Nephron (organoid): Measurements from ENCODE around the gene PODXL.

Experiments used
- H3K27ac Mint-ChIP-seq, 3 experiments: 2 replicates each; pipeline ENCODE4 v1.8.0; 2020; ENCODE audit warnings: mixed read lengths in 3 of 3, mild to moderate bottlenecking in 2 of 3, moderate library complexity in 1 of 3
- H3K27me3 Mint-ChIP-seq: 2 replicates; pipeline ENCODE4 v1.8.0; 2021; ENCODE audit warnings: low read depth, mild to moderate bottlenecking, moderate library complexity, mixed read lengths
- H3K36me3 Mint-ChIP-seq: 2 replicates; pipeline ENCODE4 v1.8.0; 2020; ENCODE audit warnings: low read depth, mixed read lengths
- H3K4me1 Mint-ChIP-seq: 2 replicates; pipeline ENCODE4 v1.8.0; 2020; ENCODE audit warnings: mixed read lengths
- H3K4me3 Mint-ChIP-seq, 3 experiments: 2 replicates each; pipeline ENCODE4 v1.8.0; 2020; ENCODE audit warnings: mild to moderate bottlenecking in 3 of 3, mixed read lengths in 3 of 3, moderate library complexity in 2 of 3
- H3K9me3 Mint-ChIP-seq: 2 replicates; pipeline ENCODE4 v1.8.0; 2020; ENCODE audit warnings: mixed read lengths
- TF ChIP-seq, protein P1 (sequence below), 3 experiments: fragments of 200-600 bp; sonication (generic); IDR thresholded peaks; one replicate each; pipeline ENCODE4 v1.5.0; 2021; ENCODE audit warnings: antibody characterized with exemption in 3 of 3; ENCODE audit not compliant: unreplicated experiment in 3 of 3

The PODXL gene

DNA sequence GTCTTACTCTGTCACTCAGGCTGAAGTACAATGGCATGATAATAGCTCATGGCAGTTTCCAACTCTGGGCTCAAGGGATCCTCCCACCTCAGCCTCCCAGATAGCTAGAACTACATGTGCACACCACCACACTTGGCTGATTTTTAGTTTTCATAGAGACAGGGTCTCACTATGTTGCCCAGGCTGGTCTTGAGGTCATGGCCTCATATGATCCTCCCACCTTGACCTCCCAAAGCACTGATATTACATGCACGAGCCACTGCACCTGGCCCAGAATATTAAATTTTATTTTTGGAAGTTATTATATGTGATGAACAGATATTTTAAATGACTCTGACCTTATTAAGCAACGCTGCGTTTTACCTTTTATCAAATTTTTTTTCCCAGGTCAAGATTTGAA is 94.4 kb downstream of the PODXL start:
- no peaks in the 10 kb centered on the region for H3K27me3 Mint-ChIP-seq
- no peak overlapping the region for H3K4me3 Mint-ChIP-seq
- H3K4me1 Mint-ChIP-seq, result no peaks in the 10 kb centered on the region
- H3K9me3 Mint-ChIP-seq, result peaks cover 2% of the 10 kb centered on the region
- H3K36me3 Mint-ChIP-seq, result peaks cover 68% of the 10 kb centered on the region
- H3K27ac Mint-ChIP-seq, result no peak overlapping the region
- TF ChIP-seq, protein P1, sequence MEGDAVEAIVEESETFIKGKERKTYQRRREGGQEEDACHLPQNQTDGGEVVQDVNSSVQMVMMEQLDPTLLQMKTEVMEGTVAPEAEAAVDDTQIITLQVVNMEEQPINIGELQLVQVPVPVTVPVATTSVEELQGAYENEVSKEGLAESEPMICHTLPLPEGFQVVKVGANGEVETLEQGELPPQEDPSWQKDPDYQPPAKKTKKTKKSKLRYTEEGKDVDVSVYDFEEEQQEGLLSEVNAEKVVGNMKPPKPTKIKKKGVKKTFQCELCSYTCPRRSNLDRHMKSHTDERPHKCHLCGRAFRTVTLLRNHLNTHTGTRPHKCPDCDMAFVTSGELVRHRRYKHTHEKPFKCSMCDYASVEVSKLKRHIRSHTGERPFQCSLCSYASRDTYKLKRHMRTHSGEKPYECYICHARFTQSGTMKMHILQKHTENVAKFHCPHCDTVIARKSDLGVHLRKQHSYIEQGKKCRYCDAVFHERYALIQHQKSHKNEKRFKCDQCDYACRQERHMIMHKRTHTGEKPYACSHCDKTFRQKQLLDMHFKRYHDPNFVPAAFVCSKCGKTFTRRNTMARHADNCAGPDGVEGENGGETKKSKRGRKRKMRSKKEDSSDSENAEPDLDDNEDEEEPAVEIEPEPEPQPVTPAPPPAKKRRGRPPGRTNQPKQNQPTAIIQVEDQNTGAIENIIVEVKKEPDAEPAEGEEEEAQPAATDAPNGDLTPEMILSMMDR (IDR thresholded peaks at IDR 0.05; ENCODE audit: unreplicated experiment in 3 of 3), result no peak

DNA sequence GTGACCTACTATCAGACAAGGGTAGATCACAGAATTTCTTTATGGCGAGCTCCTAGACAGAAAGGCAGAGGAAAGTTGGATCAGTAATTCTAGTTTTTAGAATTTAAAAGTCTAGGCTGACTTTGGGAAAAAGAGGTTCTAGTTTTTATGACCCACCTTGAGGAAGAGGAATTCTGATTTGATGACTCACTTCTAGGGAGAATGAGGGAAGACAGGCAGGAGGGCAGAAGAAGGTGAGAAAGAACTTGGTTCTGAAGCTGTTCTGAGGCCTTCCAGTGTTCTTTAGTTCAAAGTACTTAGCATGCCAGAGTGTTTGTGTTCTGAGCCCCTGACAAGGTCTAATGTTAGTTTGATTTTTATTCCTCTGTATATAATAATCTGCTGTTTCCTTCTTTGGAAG is 97.2 kb downstream of the PODXL start:
- Mint-ChIP-seq H3K4me1 (no peaks in the 10 kb centered on the region), H3K27ac (peak overlapping the region in 1 of 3 experiments; percentile 22), H3K27me3 (no peaks in the 10 kb centered on the region), H3K4me3 (no peak overlapping the region), H3K36me3 (peaks cover 67% of the 10 kb centered on the region), H3K9me3 (peaks cover 2% of the 10 kb centered on the region)
- TF ChIP-seq, protein P1 (IDR thresholded peaks at IDR 0.05; ENCODE audit: unreplicated experiment in 3 of 3), result no peak

GRCh38 chr7:131456338-131456737 is 100.1 kb downstream of the PODXL start:
- Mint-ChIP-seq H3K36me3 (peaks cover 51% of the 10 kb centered on the region), H3K4me1 (no peaks in the 10 kb centered on the region), H3K27me3 (no peaks in the 10 kb centered on the region), H3K4me3 (no peak overlapping the region), H3K9me3 (peaks cover 2% of the 10 kb centered on the region), H3K27ac (peak overlapping the region; percentile 71 to 91 (median 85))
- TF ChIP-seq, protein P1 (IDR thresholded peaks at IDR 0.05; ENCODE audit: unreplicated experiment in 3 of 3), result no peak

- Mint-ChIP-seq H3K36me3 (peaks cover 46% of the 10 kb centered on the region), H3K27me3 (no peaks in the 10 kb centered on the region), H3K4me3 (no peak overlapping the region), H3K27ac (peak overlapping the region; percentile 46 to 85 (median 74)), H3K9me3 (peaks cover 2% of the 10 kb centered on the region), H3K4me1 (no peaks in the 10 kb centered on the region)
- TF ChIP-seq, protein P1 (IDR thresholded peaks at IDR 0.05; ENCODE audit: unreplicated experiment in 3 of 3), result no peak
These were observed 100.9 kb downstream of the PODXL start for GRCh38 chr7:131455546-131455945.

DNA sequence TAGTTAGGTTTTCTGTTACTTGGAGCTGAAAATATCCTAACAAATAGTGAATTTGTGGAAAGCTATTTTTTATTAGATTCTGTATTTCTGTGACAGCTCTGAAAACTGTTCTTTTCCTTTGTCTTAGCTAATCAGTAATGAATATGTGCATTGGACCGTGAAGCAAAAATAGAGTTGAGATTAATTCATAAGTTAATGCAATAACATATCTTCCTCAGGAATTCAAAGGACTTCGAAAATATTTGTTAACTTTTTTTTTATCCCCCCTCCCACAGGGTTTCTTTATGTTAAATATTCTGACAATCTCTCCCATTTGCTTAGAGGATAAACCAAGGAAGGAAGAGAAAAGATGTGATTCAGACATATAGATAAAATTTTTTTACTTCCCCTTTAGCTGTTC is 101.4 kb downstream of the PODXL start:
- H3K27ac Mint-ChIP-seq, result peak overlapping the region; percentile 46 to 85 (median 74)
- peak overlapping the region in 1 of 3 experiments; percentile 28 for H3K4me3 Mint-ChIP-seq
- no peaks in the 10 kb centered on the region for H3K27me3 Mint-ChIP-seq
- H3K9me3 Mint-ChIP-seq, result peaks cover 2% of the 10 kb centered on the region
- H3K36me3 Mint-ChIP-seq, result peaks cover 46% of the 10 kb centered on the region
- TF ChIP-seq, protein P1 (IDR thresholded peaks at IDR 0.05; ENCODE audit: unreplicated experiment in 3 of 3), result no peak
- H3K4me1 Mint-ChIP-seq, result no peaks in the 10 kb centered on the region

DNA sequence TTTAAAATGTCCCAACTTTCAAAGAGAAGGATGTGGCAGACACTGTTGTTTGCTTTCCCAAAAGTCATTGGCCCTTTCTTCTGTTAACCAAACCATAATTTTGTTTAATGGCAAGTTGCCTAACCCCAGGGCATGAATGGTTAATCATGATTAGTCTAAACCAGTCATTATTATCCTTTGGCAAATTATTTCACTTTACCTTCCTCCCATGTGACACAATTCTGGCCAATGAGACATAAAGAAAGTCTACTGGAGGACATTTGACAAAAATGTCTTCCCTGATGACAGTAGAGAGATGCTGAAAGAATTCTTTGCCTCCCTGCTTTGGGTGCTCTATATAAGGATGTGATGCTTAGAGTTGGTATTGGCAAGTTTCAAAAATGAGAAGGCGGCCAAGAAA is 101.9 kb downstream of the PODXL start:
- H3K36me3 Mint-ChIP-seq, result peaks cover 48% of the 10 kb centered on the region
- no peaks in the 10 kb centered on the region for H3K27me3 Mint-ChIP-seq
- H3K4me1 Mint-ChIP-seq, result no peaks in the 10 kb centered on the region
- TF ChIP-seq, protein P1 (IDR thresholded peaks at IDR 0.05; ENCODE audit: unreplicated experiment in 3 of 3), result no peak
- H3K4me3 Mint-ChIP-seq, result no peak overlapping the region
- peaks cover 2% of the 10 kb centered on the region for H3K9me3 Mint-ChIP-seq
- peak overlapping the region; percentile 46 to 85 (median 74) for H3K27ac Mint-ChIP-seq
